SU-DHL-6 (cell line): ENCODE measurements around the gene SOX5.

ENCODE experiments used
- CTCF ChIP-seq: fragments of 200-600 bp; sonication (generic); IDR thresholded peaks from one replicate; pipeline ENCODE4 v1.5.1; 2017; ENCODE audit warnings: antibody characterized with exemption, mild to moderate bottlenecking, low read length, moderate library complexity; ENCODE audit not compliant: insufficient read depth, poor library complexity, severe bottlenecking
- EZH2phosphoT487 ChIP-seq: fragments of 200-600 bp; sonication (generic), shearing (Covaris generic); conservative IDR thresholded peaks from 2 replicates; pipeline ENCODE4 v1.6.1; 2018; ENCODE audit warnings: mild to moderate bottlenecking, antibody characterized with exemption, low read length, moderate library complexity, mixed read lengths

DNA sequence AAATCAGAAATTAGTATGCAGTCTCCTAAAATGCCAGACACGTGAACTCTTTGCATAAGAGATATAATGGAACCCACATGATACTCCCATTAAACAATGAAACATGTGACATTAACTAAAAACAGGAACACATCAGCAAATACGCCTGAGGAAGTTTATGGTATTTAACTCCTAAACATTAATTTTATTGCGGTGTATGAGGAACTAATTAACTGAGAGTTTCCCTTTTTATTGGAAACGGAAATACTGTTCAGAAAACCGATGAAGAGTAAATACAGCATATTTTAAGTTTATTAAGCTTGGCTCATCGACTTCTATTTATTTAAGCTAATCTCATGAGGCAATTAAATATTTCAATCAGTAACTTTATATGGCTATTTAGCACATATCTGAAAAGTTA is 290.3 kb downstream of the SOX5 start:
- TF ChIP-seq CTCF (no peak), EZH2phosphoT487 (no peak)
